ENCODE results near the gene FBRSL1. TPM values are rescaled to one million over a fixed set of nuclear protein-coding genes. Genes with fewer than 3 reads are reported as not detected.

Gene FBRSL1
- total and polyA plus RNA-seq, 10 donors: 14.3 to 161 (median 49.8) TPM

GRCh38 chr12:132516095-132517012, 26.4 kb downstream of the FBRSL1 start:
- WGBS, 5 donors: 89 to 95% (median 91%) methylated on average over 18 of the region's 18 CpGs
- Histone ChIP-seq H3K27ac (no peak overlapping the region), H3K4me1 (peaks cover 3 to 17% (median 9%) of the 10 kb centered on the region in 6 donors), H3K36me3 (peaks cover 0 to 67% (median 9%) of the 10 kb centered on the region in 6 donors), H3K27me3 (replicated peaks in 1 of 7) (no peaks in the 10 kb centered on the region), H3K4me3 (no peak overlapping the region), H3K9me3 (peaks cover 0 to 20% (median 8%) of the 10 kb centered on the region in 8 donors)
- TF ChIP-seq POLR2AphosphoS5 (IDR thresholded peaks at IDR 0.05): no peak
- no peak for TF ChIP-seq CTCF (IDR thresholded peaks at IDR 0.05 in 8 of 11, conservative IDR thresholded peaks at IDR 0.05 in 3 of 11)
- no peak for TF ChIP-seq POLR2A (IDR thresholded peaks at IDR 0.05)
- DNase-seq: no peak
- intact Hi-C loops (cut with DNase I; ENCODE audit: low total_unique reads): no loop called here

GRCh38 chr12:132517013-132517739, 27.2 kb downstream of the FBRSL1 start:
- no peak overlapping the region for H3K4me3 ChIP-seq
- DNase-seq: no peak
- H3K27ac ChIP-seq: no peak overlapping the region
- TF ChIP-seq CTCF (IDR thresholded peaks at IDR 0.05 in 8 of 11, conservative IDR thresholded peaks at IDR 0.05 in 3 of 11) (no peak), POLR2AphosphoS5 (IDR thresholded peaks at IDR 0.05) (peak in 1 of 3 donors; percentile 33), POLR2A (IDR thresholded peaks at IDR 0.05) (no peak)
- intact Hi-C loops (cut with DNase I; ENCODE audit: low total_unique reads): no loop called here
- H3K36me3 ChIP-seq: peaks cover 0 to 58% (median 5%) of the 10 kb centered on the region in 6 donors
- 92 to 96% (median 94%) methylated on average over 17 to 19 of the region's 19 CpGs for WGBS, 5 donors
- no peaks in the 10 kb centered on the region for H3K27me3 ChIP-seq (replicated peaks in 1 of 7)
- H3K9me3 ChIP-seq: peaks cover 0 to 20% (median 8%) of the 10 kb centered on the region in 8 donors
- peaks cover 3 to 26% (median 13%) of the 10 kb centered on the region in 6 donors for H3K4me1 ChIP-seq

DNA sequence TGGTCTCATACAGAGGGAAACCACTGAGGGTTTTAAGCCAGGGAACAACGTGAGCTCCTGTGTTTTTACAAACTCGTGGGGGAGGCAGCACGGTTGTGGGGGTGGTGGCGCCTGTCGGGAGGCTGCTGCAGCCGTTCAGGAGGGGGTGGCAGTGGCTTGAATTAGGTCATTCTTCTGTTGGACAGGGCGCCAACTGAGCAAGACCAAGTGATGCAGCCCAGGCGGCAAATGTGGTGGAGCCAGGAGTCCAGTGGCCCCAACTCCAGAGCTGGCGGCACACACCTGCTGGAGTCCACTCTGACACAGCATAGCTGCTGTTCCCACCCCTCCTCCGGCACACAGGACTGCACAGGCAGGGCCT, 27.8 kb downstream of the FBRSL1 start:
- no peak overlapping the region for H3K4me3 ChIP-seq
- intact Hi-C loops (cut with DNase I; ENCODE audit: low total_unique reads): no loop called here
- no peak overlapping the region for H3K27ac ChIP-seq
- TF ChIP-seq POLR2AphosphoS5 (IDR thresholded peaks at IDR 0.05) (no peak), CTCF (IDR thresholded peaks at IDR 0.05 in 8 of 11, conservative IDR thresholded peaks at IDR 0.05 in 3 of 11) (no peak), POLR2A (IDR thresholded peaks at IDR 0.05) (no peak)
- H3K9me3 ChIP-seq: peaks cover 0 to 20% (median 8%) of the 10 kb centered on the region in 8 donors
- H3K4me1 ChIP-seq: peaks cover 3 to 31% (median 16%) of the 10 kb centered on the region in 6 donors
- DNase-seq: no peak
- WGBS, 5 donors: 88 to 96% (median 92%) methylated on average over 8 to 10 of the region's 10 CpGs
- peaks cover 0 to 53% (median under 1%) of the 10 kb centered on the region in 6 donors for H3K36me3 ChIP-seq
- no peaks in the 10 kb centered on the region for H3K27me3 ChIP-seq (replicated peaks in 1 of 7)
